Aorta (tissue), 5 donors: Measurements from ENCODE around the gene CAPN8. TPM values are rescaled to one million over a fixed set of nuclear protein-coding genes. Genes with fewer than 3 reads are reported as not detected.

Experiments used
- ATAC-seq: fragments of 200-7000 bp; cut with Tn5 transposase; one replicate; pipeline ENCODE4 v1.9.1; 2022; ENCODE audit warnings: moderate library complexity; ENCODE audit not compliant: low FRiP score
- DNase-seq, 2 donors: peaks; one replicate each; pipeline ENCODE4 v3.0.0-alpha.2; 2020
- H3K27ac ChIP-seq, 2 donors: one replicate each; pipeline ENCODE4 v1.5.1; 2013; ENCODE audit warnings: low read length in 2 of 2, mild to moderate bottlenecking in 2 of 2, moderate library complexity in 2 of 2, control low read depth in 1 of 2, inconsistent platforms in 1 of 2, low read depth in 1 of 2
- H3K27me3 ChIP-seq, 2 donors: one replicate each; pipeline ENCODE4 v1.6.1; 2013; ENCODE audit warnings: control low read depth in 1 of 2, low read length in 1 of 2, mild to moderate bottlenecking in 1 of 2, moderate library complexity in 1 of 2; ENCODE audit not compliant: insufficient read depth in 2 of 2, control insufficient read depth in 1 of 2
- H3K36me3 ChIP-seq, 2 donors: one replicate each; pipeline ENCODE4 v1.6.1; 2013; ENCODE audit warnings: control low read depth in 1 of 2, low read length in 1 of 2, mild to moderate bottlenecking in 1 of 2; ENCODE audit not compliant: insufficient read depth in 2 of 2, control insufficient read depth in 1 of 2
- H3K4me1 ChIP-seq, 2 donors: one replicate each; pipeline ENCODE4 v1.6.1; 2013; ENCODE audit warnings: low read length in 2 of 2, control low read depth in 1 of 2, mild to moderate bottlenecking in 1 of 2, moderate library complexity in 1 of 2; ENCODE audit not compliant: insufficient read depth in 2 of 2, control insufficient read depth in 1 of 2
- H3K4me3 ChIP-seq, 2 donors: one replicate each; pipeline ENCODE4 v1.5.1; 2013; ENCODE audit warnings: low read length in 2 of 2, control low read depth in 1 of 2, mild to moderate bottlenecking in 1 of 2
- H3K9me3 ChIP-seq: one replicate; pipeline ENCODE4 v1.6.1; 2013; ENCODE audit warnings: mild to moderate bottlenecking, low read length; ENCODE audit not compliant: control insufficient read depth
- WGBS, 2 donors: extraction: QIAGEN DNeasy Blood & Tissue Kit; methylation state at CpG; one replicate each; pipeline ENCODE4 v1.1.7; 2013; 5-methylcytosine and 5-hydroxymethylcytosine counted together
- intact Hi-C, 2 donors: fragments of 100-400 bp; cut with DNase I; formaldehyde crosslinking; loops; one replicate each; pipeline versions ENCODE4 v1.14.2 to v1.15.0; 2022
- polyA plus RNA-seq, 2 donors: library from polyadenylated mRNA; stranded (reverse); fragments of 200-250 nt; gene quantifications; one replicate each; pipeline ENCODE4 v1.2.3, GENCODE V29; 2013
- total RNA-seq, 2 donors: library from RNA; stranded (reverse); fragmentation: NEBNext Ultra II Directional; extraction: Animal tissue kit (Norgen Biotek cat#: 25700); gene quantifications; one replicate each; pipeline ENCODE4 v1.2.1, GENCODE V29; 2021
- donor health status: healthy with polysubstance abuse.
- donor health status: Bipolar disorder and iron deficiency.
- donor health status: DM: no; HTN: no; CAD: no.
- donor health status: DM: no; HTN: no; CAD: no.
- donor health status: DM: yes; HTN: yes; CAD: no.

Gene CAPN8
- total and polyA plus RNA-seq, 4 donors, result 0.33 to 2.9 (median 0.45) TPM; not detected in 1

DNA sequence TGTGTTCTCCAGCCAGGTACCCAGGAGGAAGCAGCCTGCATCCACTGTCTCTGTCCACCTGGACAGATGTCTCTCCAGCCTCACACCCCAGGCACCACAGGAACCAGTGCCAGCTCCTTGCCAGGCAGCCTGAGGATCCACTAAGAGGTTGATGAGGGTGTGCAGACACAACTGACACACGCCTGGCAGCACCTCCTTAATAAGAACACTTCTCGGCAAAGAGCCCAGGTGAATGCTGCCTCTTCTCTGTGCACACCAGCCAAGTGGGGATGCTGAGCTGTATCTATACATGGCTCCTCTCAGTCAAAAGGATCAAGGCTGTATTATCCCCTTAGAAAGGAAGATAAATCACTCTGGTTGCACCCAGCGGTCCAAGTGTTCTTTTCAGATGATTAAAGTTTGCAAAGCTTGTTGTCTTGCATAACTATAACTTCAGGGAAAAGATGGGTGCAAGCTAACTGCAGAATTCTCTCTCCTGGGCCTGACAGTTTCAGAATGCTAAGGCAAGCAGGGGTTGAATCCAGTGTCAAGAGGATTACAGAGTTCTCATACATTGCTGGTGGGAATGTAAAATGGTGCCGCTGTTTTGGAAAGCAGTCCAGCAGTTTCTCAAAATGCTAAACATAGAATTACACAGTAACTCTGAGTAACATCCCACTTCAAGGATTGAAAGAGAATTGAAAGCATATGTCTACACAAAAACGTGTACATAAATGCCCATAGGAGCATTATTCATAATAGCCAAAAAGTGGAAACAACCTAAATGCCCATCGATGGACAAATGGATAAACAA, 3.7 kb upstream of the CAPN8 start:
- 69 to 74% methylated on average over 6 of the region's 6 CpGs for WGBS, 2 donors
- no peak overlapping the region for H3K27ac ChIP-seq
- DNase-seq (no peak), ATAC-seq (no peak)
- H3K27me3 ChIP-seq, result no peaks in the 10 kb centered on the region
- no peaks in the 10 kb centered on the region for H3K4me1 ChIP-seq
- intact Hi-C loops, result no loop called here
- peaks cover under 1% of the 10 kb centered on the region for H3K9me3 ChIP-seq
- no peak overlapping the region for H3K4me3 ChIP-seq
- no peaks in the 10 kb centered on the region for H3K36me3 ChIP-seq

DNA sequence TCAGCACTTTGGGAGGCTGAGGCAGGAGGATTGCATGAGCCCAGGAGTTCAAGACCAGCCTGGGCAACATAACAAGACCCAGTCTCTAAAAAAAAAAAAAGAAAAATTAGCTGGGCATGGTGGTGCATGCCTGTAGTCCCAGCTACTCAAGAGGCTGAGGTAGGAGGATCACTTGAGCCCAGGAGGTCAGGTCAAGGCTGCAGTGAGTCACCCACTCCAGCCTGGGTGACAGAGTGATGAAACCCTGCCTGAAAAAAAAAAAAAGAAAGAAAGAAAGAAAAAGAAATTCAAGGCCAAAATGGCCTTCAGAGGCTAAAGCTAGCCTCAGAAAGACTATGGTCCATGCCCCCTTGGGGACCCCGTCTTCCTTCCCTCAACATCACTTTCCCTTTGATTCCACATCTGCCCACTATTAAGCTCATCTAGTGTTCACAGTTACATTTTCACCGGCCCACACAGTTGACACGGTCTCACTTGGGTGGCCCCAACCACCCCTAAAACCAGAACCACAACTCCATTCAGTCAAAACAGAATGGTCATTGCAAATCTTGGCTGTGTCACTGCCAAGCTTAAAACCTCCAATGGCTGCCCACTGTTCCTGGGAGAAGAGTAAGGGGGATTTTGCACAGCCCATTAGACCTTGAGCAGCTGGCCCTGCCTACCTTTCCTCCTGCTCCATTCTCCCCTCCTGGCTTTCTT, 2.1 kb upstream of the CAPN8 start:
- Histone ChIP-seq H3K9me3 (no peaks in the 10 kb centered on the region), H3K27ac (no peak overlapping the region), H3K4me1 (no peaks in the 10 kb centered on the region), H3K36me3 (no peaks in the 10 kb centered on the region), H3K27me3 (peaks cover 0 to 1% of the 10 kb centered on the region in 2 donors), H3K4me3 (no peak overlapping the region)
- ATAC-seq (no peak), DNase-seq (no peak)
- intact Hi-C loops, result no loop called here
- WGBS, 2 donors, result 94 to 95% methylated on average over 3 of the region's 3 CpGs

GRCh38 chr1:223664106-223664505, 1.4 kb downstream of the CAPN8 start:
- intact Hi-C loops, result no loop called here
- Histone ChIP-seq H3K36me3 (no peaks in the 10 kb centered on the region), H3K4me1 (no peaks in the 10 kb centered on the region), H3K9me3 (no peaks in the 10 kb centered on the region), H3K27me3 (peaks cover 0 to 1% of the 10 kb centered on the region in 2 donors), H3K27ac (no peak overlapping the region), H3K4me3 (no peak overlapping the region)
- ATAC-seq, result no peak
- 74 to 78% methylated on average over 5 of the region's 5 CpGs for WGBS, 2 donors
- no peak for DNase-seq

DNA sequence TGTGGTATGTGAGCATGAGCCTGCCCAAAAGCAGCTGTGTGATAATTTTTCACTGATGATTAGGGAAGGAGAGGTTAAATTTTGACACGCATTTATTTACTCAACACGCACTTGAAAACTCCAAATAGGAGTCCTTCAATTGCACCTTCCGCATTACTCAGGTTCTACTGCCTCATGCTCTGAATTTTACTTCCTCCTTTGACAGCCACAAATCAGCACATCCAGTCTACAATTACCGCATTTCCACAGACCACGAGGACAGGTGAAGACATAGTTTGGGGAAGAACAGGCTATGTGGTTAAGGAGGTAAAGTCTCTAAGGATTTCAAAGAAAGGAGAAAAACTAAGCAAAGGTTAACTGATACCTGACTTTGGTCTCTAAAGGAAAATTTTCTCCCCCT, 2.6 kb downstream of the CAPN8 start:
- H3K4me1 ChIP-seq, result no peaks in the 10 kb centered on the region
- H3K36me3 ChIP-seq, result no peaks in the 10 kb centered on the region
- DNase-seq (no peak), ATAC-seq (no peak)
- 68 to 75% methylated on average over 5 of the region's 5 CpGs for WGBS, 2 donors
- no peak overlapping the region for H3K27ac ChIP-seq
- intact Hi-C loops, result no loop called here
- no peaks in the 10 kb centered on the region for H3K9me3 ChIP-seq
- H3K4me3 ChIP-seq, result no peak overlapping the region
- peaks cover 0 to 1% of the 10 kb centered on the region in 2 donors for H3K27me3 ChIP-seq

DNA sequence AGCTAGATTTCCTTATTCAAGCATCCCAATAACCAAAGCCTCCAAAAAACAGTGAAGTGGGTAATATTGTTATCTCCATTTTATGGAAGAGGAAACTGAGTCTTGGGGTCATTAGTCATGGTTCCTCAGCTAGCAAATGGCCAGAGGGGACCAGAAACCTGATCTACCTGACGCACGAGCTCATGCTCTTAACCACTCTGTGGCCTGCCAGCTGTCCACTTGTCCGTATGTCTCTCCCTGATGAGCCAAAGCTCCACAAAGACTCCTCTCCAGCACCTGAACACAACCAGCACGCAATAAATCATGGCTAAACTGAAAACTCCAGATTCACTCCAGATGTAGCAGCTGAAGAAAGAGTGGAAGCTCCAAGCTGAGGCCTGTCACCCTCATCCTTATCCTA, 5.8 kb downstream of the CAPN8 start:
- 87 to 95% methylated on average over 4 of the region's 4 CpGs for WGBS, 2 donors

DNA sequence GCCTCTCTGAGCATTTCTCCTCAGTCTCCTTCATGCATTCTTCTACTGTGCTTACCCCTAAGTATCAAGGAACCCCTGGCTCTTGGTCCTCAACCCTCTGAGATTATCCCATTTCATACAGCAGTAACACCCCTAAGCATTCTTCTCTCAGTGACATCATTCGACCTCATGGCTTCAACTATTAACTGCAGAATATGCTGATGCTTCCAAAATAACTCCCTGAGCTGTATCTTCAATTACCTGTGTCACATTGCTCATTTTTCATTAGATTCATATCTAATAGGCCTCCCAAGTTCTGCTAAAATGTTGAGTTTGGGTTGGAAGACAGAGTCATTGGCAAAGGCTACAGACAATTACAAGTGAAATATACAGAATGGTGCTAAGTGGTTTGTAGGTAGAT, 7.5 kb downstream of the CAPN8 start:
- intact Hi-C loops, result no loop called here
- ATAC-seq, result no peak
- Histone ChIP-seq H3K9me3 (no peaks in the 10 kb centered on the region), H3K36me3 (no peaks in the 10 kb centered on the region), H3K27me3 (no peaks in the 10 kb centered on the region), H3K4me3 (no peak overlapping the region), H3K27ac (no peak overlapping the region), H3K4me1 (no peaks in the 10 kb centered on the region)
- 71 to 90% methylated on average over 1 of the region's 1 CpG for WGBS, 2 donors
- no peak for DNase-seq

More for the DNA sequence above, 5.8 kb downstream of the CAPN8 start:
- peaks cover 0 to 1% of the 10 kb centered on the region in 2 donors for H3K27me3 ChIP-seq
- H3K27ac ChIP-seq, result no peak overlapping the region
- ATAC-seq (no peak), DNase-seq (no peak)
- H3K36me3 ChIP-seq, result no peaks in the 10 kb centered on the region
- no peaks in the 10 kb centered on the region for H3K9me3 ChIP-seq
- H3K4me1 ChIP-seq, result no peaks in the 10 kb centered on the region
- H3K4me3 ChIP-seq, result no peak overlapping the region
- intact Hi-C loops, result no loop called here

DNA sequence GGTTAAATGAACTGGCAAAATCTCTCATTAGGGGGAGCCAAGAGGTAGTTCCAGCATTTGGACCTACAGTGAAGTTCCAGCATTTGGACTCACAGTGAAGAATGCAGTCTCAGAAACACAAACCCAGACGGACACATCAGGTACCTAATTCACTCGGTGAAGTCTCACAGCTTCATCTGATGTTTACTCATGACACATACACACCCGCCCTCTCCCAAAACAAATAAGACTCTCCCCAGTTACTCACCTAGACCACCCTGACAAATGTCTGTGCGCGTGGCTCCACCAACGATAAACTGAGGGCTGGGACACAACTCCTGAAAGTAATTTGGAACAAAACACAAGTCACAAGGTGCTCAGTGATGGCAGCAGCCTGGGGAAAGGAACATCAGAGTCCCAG, 11.4 kb downstream of the CAPN8 start:
- Histone ChIP-seq H3K4me3 (no peak overlapping the region), H3K4me1 (no peaks in the 10 kb centered on the region), H3K9me3 (no peaks in the 10 kb centered on the region), H3K36me3 (no peaks in the 10 kb centered on the region), H3K27ac (no peak overlapping the region), H3K27me3 (no peaks in the 10 kb centered on the region)
- 46 to 49% methylated on average over 6 of the region's 6 CpGs for WGBS, 2 donors
- DNase-seq (no peak), ATAC-seq (no peak)
- intact Hi-C loops, result no loop called here

GRCh38 chr1:223653431-223653830, 12.1 kb downstream of the CAPN8 start:
- WGBS, 2 donors, result 92 to 96% methylated on average over 4 of the region's 4 CpGs
- DNase-seq (no peak), ATAC-seq (no peak)
- Histone ChIP-seq H3K4me3 (no peak overlapping the region), H3K4me1 (no peaks in the 10 kb centered on the region), H3K9me3 (no peaks in the 10 kb centered on the region), H3K27me3 (no peaks in the 10 kb centered on the region), H3K27ac (no peak overlapping the region), H3K36me3 (no peaks in the 10 kb centered on the region)
- intact Hi-C loops, result no loop called here

DNA sequence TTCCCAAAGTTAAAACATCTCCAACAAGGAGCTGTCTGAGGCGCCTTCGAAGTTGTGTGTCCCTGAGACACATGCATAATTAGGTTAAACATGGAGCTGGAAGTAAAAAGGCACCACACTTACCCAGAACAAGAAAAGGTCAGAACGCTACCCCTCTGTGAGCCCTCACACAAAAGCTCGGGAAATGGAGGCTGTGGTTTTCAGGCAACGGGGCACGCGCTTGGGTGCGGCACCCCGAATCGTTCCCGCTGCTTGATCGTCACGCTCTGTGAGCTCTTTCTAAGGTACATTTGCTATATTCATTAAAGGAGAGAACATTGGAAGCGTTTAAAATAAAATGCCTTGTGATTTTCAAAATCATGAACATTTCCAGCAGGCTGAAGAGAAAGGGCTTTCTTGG, 12.5 kb downstream of the CAPN8 start:
- Histone ChIP-seq H3K4me3 (no peak overlapping the region), H3K36me3 (no peaks in the 10 kb centered on the region), H3K27me3 (no peaks in the 10 kb centered on the region), H3K4me1 (no peaks in the 10 kb centered on the region), H3K27ac (no peak overlapping the region), H3K9me3 (no peaks in the 10 kb centered on the region)
- intact Hi-C loops, result no loop called here
- 95 to 96% methylated on average over 14 of the region's 14 CpGs for WGBS, 2 donors
- DNase-seq (no peak), ATAC-seq (no peak)
